ENCODE results near the gene BRD7. TPM values are rescaled to one million over a fixed set of nuclear protein-coding genes. Genes with fewer than 3 reads are reported as not detected.

BRD7 gene
- total and polyA plus RNA-seq, 2 of the 13 experiments (the other 11 are each of a cell fraction or from before 2014, with no cell fraction given): 82.3 to 149 TPM

- FAIRE-seq: no peak
- Histone ChIP-seq H2AFZ (ENCODE audit: low read length) (no peak overlapping the region), H3K36me3 (replicated peaks in 1 of 2; ENCODE audit: control insufficient read depth in 1 of 2, insufficient read depth in 2 of 2, low read length in 2 of 2) (peaks cover 31 to 82% of the 10 kb centered on the region in 2 experiments), H4K20me1 (ENCODE audit: insufficient read depth, low read length) (no peaks in the 10 kb centered on the region), H3K4me3 (replicated peaks in 1 of 3; ENCODE audit: insufficient read depth in 1 of 3, low read depth in 2 of 3, low read length in 3 of 3) (no peak overlapping the region), H3K9ac (ENCODE audit: insufficient read depth, low read depth, low read length) (no peak overlapping the region), H3K4me2 (ENCODE audit: low read depth, low read length) (no peak overlapping the region), H3K27ac (ENCODE audit: extremely low read length, insufficient read depth, low read length) (no peak overlapping the region), H3K27me3 (ENCODE audit: control insufficient read depth in 1 of 2, insufficient read depth in 2 of 2, low read length in 2 of 2) (no peaks in the 10 kb centered on the region), H3K4me1 (ENCODE audit: insufficient read depth, low read length) (peaks cover 6% of the 10 kb centered on the region), H3K79me2 (ENCODE audit: insufficient read depth, low read length) (no peaks in the 10 kb centered on the region), H3K9me3 (ENCODE audit: low read length) (no peaks in the 10 kb centered on the region)
- ChIA-PET POLR2A (no interaction called here), CTCF (ENCODE audit: low intra/inter-chr PET ratio, low total read pairs) (no interaction called here)
- DNase-seq (ENCODE audit: low spot score): no peak
- intact Hi-C loops (cut with micrococcal nuclease; ENCODE audit: unreplicated experiment) (no loop called here), in situ Hi-C loops (cut with HindIII; ENCODE audit: extremely low pct_ligation_motif_present, low pct_unique_long_range_greater_than_20kb) (loop anchor here (5.0 kb wide), 2 partner anchors 35 to 50 kb away; no protein-coding TSS in a partner anchor)
- no TSS peak for BruUV-seq (replicated peaks)
- ATAC-seq: no peak
- 98% methylated on average over 1 of the region's 1 CpG for WGBS (ENCODE audit: low lambda C conversion rate)
- TF ChIP-seq MED13 (CRISPR knock-in tag; IDR thresholded peaks at IDR 0.05) (no peak), NR3C1 (CRISPR knock-in tag; IDR thresholded peaks at IDR 0.05) (no peak), ATF7 (IDR thresholded peaks at IDR 0.05) (peak; percentile 94), ATF7 (CRISPR knock-in tag; IDR thresholded peaks at IDR 0.05) (no peak)
Measured at GRCh38 chr16:50322333-50322732, 46.5 kb downstream of the BRD7 start.

GRCh38 chr16:50320310-50320709 lies 48.5 kb downstream of the BRD7 start:
- DNase-seq (ENCODE audit: low spot score): no peak
- ChIA-PET POLR2A (no interaction called here), CTCF (ENCODE audit: low intra/inter-chr PET ratio, low total read pairs) (no interaction called here)
- no peak for FAIRE-seq
- BruUV-seq (replicated peaks): no TSS peak
- Histone ChIP-seq H3K36me3 (replicated peaks in 1 of 2; ENCODE audit: control insufficient read depth in 1 of 2, insufficient read depth in 2 of 2, low read length in 2 of 2) (peaks cover 40 to 84% of the 10 kb centered on the region in 2 experiments), H3K4me2 (ENCODE audit: low read depth, low read length) (no peak overlapping the region), H3K4me3 (replicated peaks in 1 of 3; ENCODE audit: insufficient read depth in 1 of 3, low read depth in 2 of 3, low read length in 3 of 3) (no peak overlapping the region), H3K27me3 (ENCODE audit: control insufficient read depth in 1 of 2, insufficient read depth in 2 of 2, low read length in 2 of 2) (no peaks in the 10 kb centered on the region), H2AFZ (ENCODE audit: low read length) (no peak overlapping the region), H3K9me3 (ENCODE audit: low read length) (no peaks in the 10 kb centered on the region), H3K79me2 (ENCODE audit: insufficient read depth, low read length) (no peaks in the 10 kb centered on the region), H3K9ac (ENCODE audit: insufficient read depth, low read depth, low read length) (no peak overlapping the region), H3K4me1 (ENCODE audit: insufficient read depth, low read length) (peaks cover 7% of the 10 kb centered on the region), H3K27ac (ENCODE audit: extremely low read length, insufficient read depth, low read length) (no peak overlapping the region), H4K20me1 (ENCODE audit: insufficient read depth, low read length) (no peaks in the 10 kb centered on the region)
- WGBS (ENCODE audit: low lambda C conversion rate): 97% methylated on average over 5 of the region's 5 CpGs
- intact Hi-C loops (cut with micrococcal nuclease; ENCODE audit: unreplicated experiment): no loop called here
- ATAC-seq: no peak
- in situ Hi-C loops (cut with HindIII; ENCODE audit: extremely low pct_ligation_motif_present, low pct_unique_long_range_greater_than_20kb): loop anchor here (5.0 kb wide), 2 partner anchors 37 to 48 kb away; no protein-coding TSS in a partner anchor
- TF ChIP-seq, protein P1, sequence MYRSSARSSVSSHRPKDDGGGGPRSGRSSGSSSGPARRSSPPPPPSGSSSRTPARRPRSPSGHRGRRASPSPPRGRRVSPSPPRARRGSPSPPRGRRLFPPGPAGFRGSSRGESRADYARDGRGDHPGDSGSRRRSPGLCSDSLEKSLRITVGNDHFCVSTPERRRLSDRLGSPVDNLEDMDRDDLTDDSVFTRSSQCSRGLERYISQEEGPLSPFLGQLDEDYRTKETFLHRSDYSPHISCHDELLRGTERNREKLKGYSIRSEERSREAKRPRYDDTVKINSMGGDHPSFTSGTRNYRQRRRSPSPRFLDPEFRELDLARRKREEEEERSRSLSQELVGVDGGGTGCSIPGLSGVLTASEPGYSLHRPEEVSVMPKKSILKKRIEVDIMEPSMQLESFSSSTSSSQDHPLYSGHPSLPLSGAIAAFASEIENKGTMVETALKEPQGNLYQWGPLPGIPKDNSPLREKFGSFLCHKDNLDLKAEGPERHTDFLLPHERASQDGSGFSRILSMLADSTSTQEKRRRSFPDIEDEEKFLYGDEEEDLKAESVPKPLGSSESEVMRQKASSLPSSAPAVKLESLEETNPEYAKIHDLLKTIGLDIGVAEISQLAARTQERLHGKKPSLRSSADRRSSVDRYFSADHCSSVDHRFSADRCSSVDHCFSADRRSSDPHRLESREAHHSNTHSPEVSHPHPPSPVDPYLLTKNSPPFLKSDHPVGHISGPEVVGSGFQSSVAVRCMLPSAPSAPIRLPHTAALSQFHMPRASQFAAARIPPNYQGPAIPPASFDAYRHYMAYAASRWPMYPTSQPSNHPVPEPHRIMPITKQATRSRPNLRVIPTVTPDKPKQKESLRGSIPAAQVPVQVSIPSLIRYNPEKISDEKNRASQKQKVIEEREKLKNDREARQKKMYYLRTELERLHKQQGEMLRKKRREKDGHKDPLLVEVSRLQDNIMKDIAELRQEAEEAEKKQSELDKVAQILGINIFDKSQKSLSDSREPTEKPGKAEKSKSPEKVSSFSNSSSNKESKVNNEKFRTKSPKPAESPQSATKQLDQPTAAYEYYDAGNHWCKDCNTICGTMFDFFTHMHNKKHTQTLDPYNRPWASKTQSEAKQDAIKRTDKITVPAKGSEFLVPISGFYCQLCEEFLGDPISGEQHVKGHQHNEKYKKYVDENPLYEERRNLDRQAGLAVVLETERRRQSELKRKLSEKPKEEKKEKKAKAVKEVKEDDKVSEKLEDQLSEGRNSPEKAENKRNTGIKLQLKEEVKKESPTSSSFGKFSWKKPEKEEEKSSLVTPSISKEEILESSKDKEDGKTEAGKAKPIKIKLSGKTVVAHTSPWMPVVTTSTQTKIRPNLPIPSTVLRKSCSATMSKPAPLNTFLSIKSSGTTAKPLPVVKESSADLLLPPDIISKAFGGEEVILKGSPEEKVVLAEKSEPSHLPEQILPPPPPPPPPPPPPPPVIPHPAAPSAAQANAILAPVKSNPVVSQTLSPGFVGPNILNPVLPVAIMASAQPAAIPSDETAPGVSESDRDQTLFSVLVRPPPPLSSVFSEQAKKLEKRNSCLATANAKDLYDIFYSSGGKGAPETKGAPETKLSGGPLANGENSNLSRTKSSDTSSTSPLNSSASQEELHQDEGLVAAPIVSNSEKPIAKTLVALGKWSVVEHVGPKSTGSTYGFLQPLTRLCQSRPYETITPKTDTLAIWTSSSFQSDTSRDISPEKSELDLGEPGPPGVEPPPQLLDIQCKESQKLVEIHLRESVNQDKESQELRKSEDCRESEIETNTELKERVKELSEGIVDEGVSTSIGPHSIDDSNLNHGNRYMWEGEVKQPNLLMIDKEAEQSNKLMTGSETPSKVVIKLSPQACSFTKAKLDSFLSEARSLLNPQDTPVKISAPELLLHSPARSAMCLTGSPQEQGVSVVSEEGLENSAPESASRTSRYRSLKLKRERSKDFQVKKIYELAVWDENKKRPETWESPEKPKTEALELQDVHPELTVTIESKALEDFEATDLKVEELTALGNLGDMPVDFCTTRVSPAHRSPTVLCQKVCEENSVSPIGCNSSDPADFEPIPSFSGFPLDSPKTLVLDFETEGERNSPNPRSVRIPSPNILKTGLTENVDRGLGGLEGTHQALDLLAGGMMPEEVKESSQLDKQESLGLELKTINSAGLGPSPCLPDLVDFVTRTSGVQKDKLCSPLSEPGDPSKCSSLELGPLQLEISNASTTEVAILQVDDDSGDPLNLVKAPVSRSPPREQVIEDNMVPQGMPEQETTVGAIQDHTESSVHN (CRISPR knock-in tag; IDR thresholded peaks at IDR 0.05): no peak
- TF ChIP-seq MTA3 (CRISPR knock-in tag; IDR thresholded peaks at IDR 0.05): no peak

All from HepG2 (cell line).